Body of pancreas (tissue), 4 donors: ENCODE data around the gene ANKMY1.

Source experiments
- CTCF ChIP-seq, 7 experiments: fragments of 450-650 bp in 4 of 7; fragments of 200-600 bp in 3 of 7; sonication (generic) in 3 of 7; IDR thresholded peaks; one replicate each; pipeline ENCODE4 v1.5.1; 2016 to 2019; ENCODE audit warnings: antibody characterized with exemption in 7 of 7
- POLR2A ChIP-seq, 3 donors: fragments of 450-650 bp; IDR thresholded peaks; one replicate each; pipeline ENCODE4 v1.6.1; 2016; ENCODE audit warnings: antibody characterized with exemption in 3 of 3, mild to moderate bottlenecking in 2 of 3

- peak in 1 of 7 experiments; percentile 15 for TF ChIP-seq CTCF (IDR thresholded peaks at IDR 0.05)
- TF ChIP-seq POLR2A (IDR thresholded peaks at IDR 0.05), result no peak
These were observed 37.7 kb upstream of the ANKMY1 start for GRCh38 chr2:240595381-240596079.
